HL-60 (cell line): Measurements from ENCODE around the gene PARD6B.
"Not testable (repeated sequence)": the region's sequence is repeated elsewhere in the genome, so short reads cannot be mapped to it uniquely, and the experiment has no call there.

Experiments used
- DNase-seq, 2 experiments: peaks; one replicate each; pipeline ENCODE4 v3.0.0-alpha.2; 2010 to 2020; ENCODE audit warnings: low read depth in 1 of 2, low spot score in 1 of 2
- H3K27ac ChIP-seq: fragments of 250-450 bp; sonication (Bioruptor Pico); replicated peaks from 2 replicates; pipeline ENCODE4 v1.5.1; 2020; ENCODE audit warnings: mild to moderate bottlenecking, moderate library complexity
- H3K27me3 ChIP-seq: fragments of 250-450 bp; sonication (Bioruptor Pico); 2 replicates; pipeline ENCODE4 v1.5.1; 2021; ENCODE audit warnings: mild to moderate bottlenecking, moderate library complexity; ENCODE audit not compliant: insufficient read depth, poor library complexity, severe bottlenecking
- H3K4me3 ChIP-seq: replicated peaks from 2 replicates; pipeline ENCODE4 v1.5.1; 2011; ENCODE audit warnings: mild to moderate bottlenecking, control low read depth, low read length; ENCODE audit not compliant: insufficient read depth
- CTCF ChIP-seq: IDR thresholded peaks from one replicate; pipeline ENCODE4 v1.5.1; 2011; ENCODE audit warnings: low read length, control low read depth, inconsistent platforms; ENCODE audit not compliant: insufficient read depth
- GABPA ChIP-seq: IDR thresholded peaks from 2 replicates; pipeline ENCODE4 v1.6.1; 2012; ENCODE audit warnings: low read depth
- POLR2AphosphoS5 ChIP-seq: IDR thresholded peaks from 2 replicates; pipeline ENCODE4 v1.6.1; 2012; ENCODE audit warnings: low read depth
- REST ChIP-seq: IDR thresholded peaks from 2 replicates; pipeline ENCODE4 v1.6.1; 2012; ENCODE audit warnings: low read depth; ENCODE audit not compliant: insufficient replicate concordance
- SPI1 ChIP-seq: IDR thresholded peaks from 2 replicates; pipeline ENCODE4 v1.6.1; 2012; ENCODE audit warnings: low read depth, mild to moderate bottlenecking, borderline replicate concordance

The PARD6B gene

GRCh38 chr20:50712771-50713656 is 18.4 kb upstream of the PARD6B start:
- no peaks in the 10 kb centered on the region for H3K27me3 ChIP-seq
- DNase-seq: no peak
- H3K4me3 ChIP-seq: no peak overlapping the region
- H3K27ac ChIP-seq: no peak overlapping the region
- TF ChIP-seq GABPA (no peak), REST (no peak)

- TF ChIP-seq POLR2AphosphoS5: no peak
- TF ChIP-seq REST: no peak
- TF ChIP-seq CTCF: peak; percentile 17
- no peak for TF ChIP-seq GABPA
- no peak for TF ChIP-seq SPI1
- Histone ChIP-seq H3K27me3 (no peaks in the 10 kb centered on the region), H3K27ac (no peak overlapping the region), H3K4me3 (no peak overlapping the region)
- DNase-seq: peak in 1 of 2 experiments; percentile 33
Measured at GRCh38 chr20:50713657-50714101, 17.7 kb upstream of the PARD6B start.

- not testable (repeated sequence) for DNase-seq, H3K27ac ChIP-seq, H3K27me3 ChIP-seq, H3K4me3 ChIP-seq
Measured at GRCh38 chr20:50714426-50714825, 17.0 kb upstream of the PARD6B start.

- H3K27ac ChIP-seq: no peak overlapping the region
- DNase-seq: no peak
- TF ChIP-seq REST: no peak
- no peak for TF ChIP-seq SPI1
- no peak for TF ChIP-seq POLR2AphosphoS5
- H3K4me3 ChIP-seq: no peak overlapping the region
- H3K27me3 ChIP-seq: no peaks in the 10 kb centered on the region
Measured at GRCh38 chr20:50715694-50716093, 15.7 kb upstream of the PARD6B start.
